Head of caudate nucleus (tissue), 42 donors: ENCODE data around the gene PEX13.
"Not testable (repeated sequence)": the region's sequence is repeated elsewhere in the genome, so short reads cannot be mapped to it uniquely, and the experiment has no call there.

Experiments
- DNase-seq, 42 donors: peaks; one replicate each; pipeline versions ENCODE4 v3.0.0 to v3.0.0-alpha.2; 2020 to 2021; ENCODE audit warnings: mixed read lengths in 7 of 42
- intact Hi-C: fragments of 100-400 bp; cut with DNase I; formaldehyde crosslinking; loops from one replicate; pipeline ENCODE4 v1.15.0; 2022

Gene PEX13

GRCh38 chr2:61017556-61018317 lies at the start of gene PEX13, which contains the start of gene PUS10:
PEX13 (plus strand) TSS chr2:61017720; CDS start chr2:61017760, 40 bp downstream.
PUS10 (minus strand) TSS chr2:61018255; CDS start chr2:61011890, 6,365 bp downstream.
- intact Hi-C loops, result no loop called here

GRCh38 chr2:60972889-60973656 lies 44.4 kb upstream of the PEX13 start:
- no peak for DNase-seq
- intact Hi-C loops, result no loop called here

More at GRCh38 chr2:61017556-61018317, at the start of gene PEX13, which contains the start of gene PUS10:
- DNase-seq, result peak in 41 of 42 donors; percentile 69 to 94 (median 85)

GRCh38 chr2:60973705-60974104 lies 43.8 kb upstream of the PEX13 start:
- intact Hi-C loops, result no loop called here
- DNase-seq, result no peak

- intact Hi-C loops, result no loop called here
- DNase-seq, result no peak
Measured at GRCh38 chr2:60974652-60975051, 42.9 kb upstream of the PEX13 start.

GRCh38 chr2:60976256-60976850 lies 41.2 kb upstream of the PEX13 start:
- no peak for DNase-seq
- intact Hi-C loops, result no loop called here

- intact Hi-C loops, result no loop called here
Measured at GRCh38 chr2:60976875-60977561, 40.5 kb upstream of the PEX13 start.

GRCh38 chr2:60977562-60977895 lies 40.0 kb upstream of the PEX13 start:
- DNase-seq, result no peak
- intact Hi-C loops, result no loop called here

More at GRCh38 chr2:60976875-60977561, 40.5 kb upstream of the PEX13 start:
- no peak for DNase-seq

- intact Hi-C loops, result no loop called here
- DNase-seq, result no peak
Measured at GRCh38 chr2:60979231-60979630, 38.3 kb upstream of the PEX13 start.

- intact Hi-C loops, result no loop called here
- no peak for DNase-seq
Measured at GRCh38 chr2:60980071-60980815, 37.3 kb upstream of the PEX13 start.

GRCh38 chr2:60982066-60982465 lies 35.5 kb upstream of the PEX13 start:
- DNase-seq, intact Hi-C loops: not testable (repeated sequence)

GRCh38 chr2:60984720-60985119 lies 32.8 kb upstream of the PEX13 start:
- DNase-seq, result no peak

GRCh38 chr2:60987041-60987440 lies 30.5 kb upstream of the PEX13 start:
- intact Hi-C loops, result no loop called here
- no peak for DNase-seq

More at GRCh38 chr2:60984720-60985119, 32.8 kb upstream of the PEX13 start:
- intact Hi-C loops, result no loop called here

GRCh38 chr2:60987656-60988055 lies 29.9 kb upstream of the PEX13 start:
- DNase-seq, intact Hi-C loops: not testable (repeated sequence)

GRCh38 chr2:60989259-60989658 lies 28.3 kb upstream of the PEX13 start:
- intact Hi-C loops, result no loop called here
- DNase-seq, result no peak

GRCh38 chr2:60991644-60992043 lies 25.9 kb upstream of the PEX13 start:
- no peak for DNase-seq
- intact Hi-C loops, result loop anchor here (10.0 kb wide), 1 partner anchor 197 kb away; no protein-coding TSS in a partner anchor

GRCh38 chr2:60992985-60993392 lies 24.5 kb upstream of the PEX13 start:
- intact Hi-C loops, result loop anchor here (10.0 kb wide), 1 partner anchor 198 kb away; no protein-coding TSS in a partner anchor
- DNase-seq, result peak in 2 of 42 donors; percentile 10 to 19

GRCh38 chr2:60994131-60994530 lies 23.4 kb upstream of the PEX13 start:
- intact Hi-C loops, result loop anchor here (10.0 kb wide), 1 partner anchor 199 kb away; no protein-coding TSS in a partner anchor
- no peak for DNase-seq
